Caco-2 (cell line): Measurements from ENCODE around the gene RASGRF1. TPM values are rescaled to one million over a fixed set of nuclear protein-coding genes. Genes with fewer than 3 reads are reported as not detected.

Source experiments
- BruUV-seq: library from RNA; stranded (reverse); fragments of 400-500 nt; replicated peaks from 2 replicates; lab custom pipeline; 2021; lab: Mats Ljungman, UMichigan
- CTCF ChIA-PET: fragments of 300-600 bp; sonication (Branson Sonifier 250); formaldehyde crosslinking; loops from one replicate; lab custom pipeline; 2022; ENCODE audit warnings: antibody characterized with exemption; lab: Charles Lee
- POLR2A ChIA-PET: fragments of 300-600 bp; sonication (Branson Sonifier 250); formaldehyde crosslinking; loops from one replicate; lab custom pipeline; 2022; ENCODE audit warnings: antibody characterized with exemption; lab: Charles Lee
- DNase-seq, 2 experiments: peaks; one replicate each; pipeline versions ENCODE4 v3.0.0 to v3.0.0-alpha.2; 2020 to 2022
- H3K27me3 ChIP-seq: replicated peaks from 2 replicates; pipeline ENCODE4 v1.6.0; 2011; ENCODE audit warnings: low read length; ENCODE audit not compliant: control insufficient read depth, insufficient read depth
- H3K36me3 ChIP-seq: 2 replicates; pipeline ENCODE4 v1.5.1; 2011; ENCODE audit warnings: low read length; ENCODE audit not compliant: control insufficient read depth, insufficient read depth
- H3K4me1 ChIP-seq: fragments of 250-450 bp; sonication (Bioruptor Pico); 2 replicates; pipeline ENCODE4 v1.5.1; 2020; ENCODE audit warnings: mild to moderate bottlenecking
- H3K4me3 ChIP-seq: 2 replicates; pipeline ENCODE4 v1.5.1; 2011; ENCODE audit warnings: low read depth, mild to moderate bottlenecking, control low read depth, low read length
- H3K9me3 ChIP-seq: fragments of 250-450 bp; sonication (Bioruptor Pico); 2 replicates; pipeline ENCODE4 v1.5.1; 2020; ENCODE audit warnings: mild to moderate bottlenecking, moderate library complexity
- H3K27ac Mint-ChIP-seq: one replicate; pipeline ENCODE4 v1.8.0; 2022; ENCODE audit warnings: mixed read lengths; ENCODE audit not compliant: unreplicated experiment
- H3K27me3 Mint-ChIP-seq: one replicate; pipeline ENCODE4 v1.8.0; 2022; ENCODE audit warnings: mixed read lengths; ENCODE audit not compliant: insufficient read depth, unreplicated experiment
- H3K36me3 Mint-ChIP-seq: one replicate; pipeline ENCODE4 v1.8.0; 2022; ENCODE audit warnings: mild to moderate bottlenecking, mixed read lengths; ENCODE audit not compliant: insufficient read depth, unreplicated experiment
- H3K4me1 Mint-ChIP-seq: one replicate; pipeline ENCODE4 v1.8.0; 2022; ENCODE audit warnings: low read depth, mixed read lengths; ENCODE audit not compliant: unreplicated experiment
- H3K4me3 Mint-ChIP-seq: one replicate; pipeline ENCODE4 v1.8.0; 2022; ENCODE audit warnings: mild to moderate bottlenecking, moderate library complexity, mixed read lengths; ENCODE audit not compliant: unreplicated experiment
- H3K9me3 Mint-ChIP-seq: one replicate; pipeline ENCODE4 v1.8.0; 2022; ENCODE audit warnings: mixed read lengths; ENCODE audit not compliant: unreplicated experiment
- intact Hi-C: fragments of 100-400 bp; cut with micrococcal nuclease; formaldehyde crosslinking; loops from one replicate; pipeline ENCODE4 v1.10.0; 2022; ENCODE audit not compliant: unreplicated experiment
- total RNA-seq: library from RNA; stranded (reverse); gene quantifications from 2 replicates; pipeline ENCODE4 v1.2.3, GENCODE V29; 2022
- TF ChIP-seq, protein P1 (sequence below), 2 experiments: fragments of 200-600 bp in 1 of 2; IDR thresholded peaks; 1 replicate in 1 of 2; 2 replicates in 1 of 2; pipeline versions ENCODE4 v1.5.1 to v1.8.0; 2011 to 2022; ENCODE audit warnings: antibody characterized with exemption in 1 of 2, control low read depth in 1 of 2, inconsistent platforms in 1 of 2, low read depth in 1 of 2, low read length in 1 of 2, mild to moderate bottlenecking in 1 of 2, moderate library complexity in 1 of 2; ENCODE audit not compliant: insufficient read depth in 1 of 2, severe bottlenecking in 1 of 2, unreplicated experiment in 1 of 2

RASGRF1 gene
- total RNA-seq, 1 experiment from 2014 or later, result 0.57 TPM

DNA sequence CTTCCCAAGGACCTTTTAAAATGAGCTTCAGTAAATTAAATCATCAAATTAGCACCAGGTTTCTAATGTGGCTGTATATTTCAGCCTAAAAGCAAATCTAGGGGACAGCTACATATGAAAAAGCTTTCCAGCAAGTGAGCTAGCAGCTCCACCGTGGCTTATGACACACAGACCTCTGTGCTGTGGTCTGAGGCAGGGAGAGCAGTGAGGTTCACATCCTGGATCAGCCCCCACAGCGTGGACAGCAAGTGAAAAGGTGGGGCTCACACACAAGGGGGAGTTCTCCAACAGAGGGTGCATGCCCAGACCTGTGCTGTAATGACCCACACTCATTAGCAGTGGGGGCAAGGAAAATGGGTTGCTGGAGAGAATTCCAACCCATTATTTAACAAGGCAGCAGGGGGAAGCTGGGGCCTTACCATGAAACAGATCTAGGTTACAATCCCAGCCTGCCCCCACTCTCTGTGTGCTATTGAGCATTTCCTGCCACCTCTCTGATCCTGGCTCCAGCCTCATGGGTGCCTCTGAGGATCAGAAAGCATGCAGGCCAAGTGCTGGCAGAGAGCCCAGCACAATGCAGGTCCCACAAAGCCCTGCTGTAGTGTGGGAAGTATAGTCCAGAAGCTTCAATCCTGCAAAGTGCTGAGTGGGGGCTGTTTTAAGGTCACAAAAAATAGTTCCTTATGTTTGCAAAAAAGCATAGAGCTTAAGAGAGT is 48.2 kb downstream of the RASGRF1 start:
- Histone ChIP-seq H3K4me3 (no peak overlapping the region), H3K36me3 (no peaks in the 10 kb centered on the region), H3K27me3 (no peaks in the 10 kb centered on the region), H3K4me1 (no peaks in the 10 kb centered on the region), H3K9me3 (no peaks in the 10 kb centered on the region)
- Mint-ChIP-seq H3K4me3 (no peak overlapping the region), H3K4me1 (no peaks in the 10 kb centered on the region), H3K27me3 (peaks cover 2% of the 10 kb centered on the region), H3K36me3 (no peaks in the 10 kb centered on the region), H3K9me3 (no peaks in the 10 kb centered on the region), H3K27ac (no peak overlapping the region)
- CTCF ChIA-PET, result no interaction called here
- POLR2A ChIA-PET, result no interaction called here
- no TSS peak for BruUV-seq
- TF ChIP-seq, protein P1, sequence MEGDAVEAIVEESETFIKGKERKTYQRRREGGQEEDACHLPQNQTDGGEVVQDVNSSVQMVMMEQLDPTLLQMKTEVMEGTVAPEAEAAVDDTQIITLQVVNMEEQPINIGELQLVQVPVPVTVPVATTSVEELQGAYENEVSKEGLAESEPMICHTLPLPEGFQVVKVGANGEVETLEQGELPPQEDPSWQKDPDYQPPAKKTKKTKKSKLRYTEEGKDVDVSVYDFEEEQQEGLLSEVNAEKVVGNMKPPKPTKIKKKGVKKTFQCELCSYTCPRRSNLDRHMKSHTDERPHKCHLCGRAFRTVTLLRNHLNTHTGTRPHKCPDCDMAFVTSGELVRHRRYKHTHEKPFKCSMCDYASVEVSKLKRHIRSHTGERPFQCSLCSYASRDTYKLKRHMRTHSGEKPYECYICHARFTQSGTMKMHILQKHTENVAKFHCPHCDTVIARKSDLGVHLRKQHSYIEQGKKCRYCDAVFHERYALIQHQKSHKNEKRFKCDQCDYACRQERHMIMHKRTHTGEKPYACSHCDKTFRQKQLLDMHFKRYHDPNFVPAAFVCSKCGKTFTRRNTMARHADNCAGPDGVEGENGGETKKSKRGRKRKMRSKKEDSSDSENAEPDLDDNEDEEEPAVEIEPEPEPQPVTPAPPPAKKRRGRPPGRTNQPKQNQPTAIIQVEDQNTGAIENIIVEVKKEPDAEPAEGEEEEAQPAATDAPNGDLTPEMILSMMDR (IDR thresholded peaks at IDR 0.05; ENCODE audit: insufficient read depth in 1 of 2, low read depth in 1 of 2, low read length in 1 of 2, severe bottlenecking in 1 of 2, unreplicated experiment in 1 of 2), result no peak
- intact Hi-C loops, result no loop called here
- no peak for DNase-seq

DNA sequence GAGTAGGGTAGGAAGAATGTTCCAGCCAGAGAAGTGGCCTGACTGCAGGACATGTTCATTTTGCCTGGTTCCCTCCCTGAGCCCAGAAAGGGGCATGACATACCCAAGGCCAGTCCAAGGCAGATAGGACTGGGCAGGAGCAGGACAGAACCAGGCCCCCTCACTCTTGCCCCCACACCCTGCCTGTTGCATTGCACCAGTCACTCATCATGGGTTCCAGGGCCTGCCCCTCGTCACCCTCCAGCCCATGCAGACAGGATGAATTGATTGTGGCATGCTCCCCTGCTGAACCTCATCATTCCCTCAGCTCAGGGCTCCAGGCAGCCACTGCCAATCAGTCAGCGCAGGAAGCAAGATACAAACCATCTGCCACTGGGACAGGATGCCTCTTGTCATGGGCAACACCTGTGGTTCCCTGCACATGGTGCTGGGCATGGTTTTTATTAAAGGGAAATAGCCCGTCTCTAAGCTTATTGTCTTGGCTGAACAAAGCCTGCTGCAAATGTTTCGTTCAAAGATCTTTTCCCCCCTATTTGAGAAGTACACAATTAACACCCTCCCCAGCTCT is 48.9 kb downstream of the RASGRF1 start:
- H3K36me3 ChIP-seq, result no peaks in the 10 kb centered on the region
- intact Hi-C loops, result no loop called here
- POLR2A ChIA-PET, result no interaction called here
- no peaks in the 10 kb centered on the region for H3K36me3 Mint-ChIP-seq
- H3K27me3 Mint-ChIP-seq, result peaks cover 3% of the 10 kb centered on the region
- no peaks in the 10 kb centered on the region for H3K4me1 ChIP-seq
- CTCF ChIA-PET, result no interaction called here
- no peak overlapping the region for H3K4me3 ChIP-seq
- DNase-seq, result no peak
- H3K9me3 Mint-ChIP-seq, result peaks cover 4% of the 10 kb centered on the region
- BruUV-seq, result no TSS peak
- H3K27ac Mint-ChIP-seq, result no peak overlapping the region
- TF ChIP-seq, protein P1 (IDR thresholded peaks at IDR 0.05; ENCODE audit: insufficient read depth in 1 of 2, low read depth in 1 of 2, low read length in 1 of 2, severe bottlenecking in 1 of 2, unreplicated experiment in 1 of 2), result no peak
- no peaks in the 10 kb centered on the region for H3K27me3 ChIP-seq
- no peaks in the 10 kb centered on the region for H3K9me3 ChIP-seq
- peaks cover 2% of the 10 kb centered on the region for H3K4me1 Mint-ChIP-seq
- no peak overlapping the region for H3K4me3 Mint-ChIP-seq

DNA sequence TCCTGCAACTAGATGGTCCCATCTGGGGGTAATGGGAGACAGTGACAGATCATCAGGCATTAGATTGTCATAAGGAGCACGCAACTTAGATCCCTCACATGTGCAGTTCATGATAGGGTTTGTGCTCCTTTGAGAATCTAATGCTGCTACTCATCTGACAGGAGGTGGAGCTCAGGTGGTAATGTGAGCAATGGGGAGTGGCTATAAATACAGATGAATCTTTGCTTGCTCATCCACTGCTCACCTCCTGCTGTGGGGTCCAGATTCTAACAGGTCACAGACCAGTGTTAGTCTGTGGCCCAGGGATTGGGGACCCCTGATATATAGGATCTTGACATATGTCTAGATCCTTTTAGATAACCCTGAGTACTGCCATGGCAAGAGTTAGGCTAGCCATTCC is 52.7 kb downstream of the RASGRF1 start:
- intact Hi-C loops, result no loop called here
- CTCF ChIA-PET, result no interaction called here
- BruUV-seq, result no TSS peak
- peaks cover 5% of the 10 kb centered on the region for H3K27me3 Mint-ChIP-seq
- no peak overlapping the region for H3K27ac Mint-ChIP-seq
- TF ChIP-seq, protein P1 (IDR thresholded peaks at IDR 0.05; ENCODE audit: insufficient read depth in 1 of 2, low read depth in 1 of 2, low read length in 1 of 2, severe bottlenecking in 1 of 2, unreplicated experiment in 1 of 2), result no peak
- POLR2A ChIA-PET, result interaction anchor here (0.5 kb wide), 1 partner anchor 193 kb away, joined by 6 read pairs; no protein-coding TSS in a partner anchor
- H3K4me3 Mint-ChIP-seq, result no peak overlapping the region
- no peaks in the 10 kb centered on the region for H3K4me1 ChIP-seq
- no peaks in the 10 kb centered on the region for H3K27me3 ChIP-seq
- peaks cover 9% of the 10 kb centered on the region for H3K9me3 Mint-ChIP-seq
- no peaks in the 10 kb centered on the region for H3K36me3 ChIP-seq
- no peaks in the 10 kb centered on the region for H3K9me3 ChIP-seq
- peaks cover 7% of the 10 kb centered on the region for H3K4me1 Mint-ChIP-seq
- H3K36me3 Mint-ChIP-seq, result no peaks in the 10 kb centered on the region
- no peak overlapping the region for H3K4me3 ChIP-seq
- DNase-seq, result no peak
